Transverse colon (tissue), 4 donors: ENCODE results near the gene ATR. TPM values are rescaled to one million over a fixed set of nuclear protein-coding genes. Genes with fewer than 3 reads are reported as not detected.
"Not testable (repeated sequence)": the region's sequence is repeated elsewhere in the genome, so short reads cannot be mapped to it uniquely, and the experiment has no call there.

Experiments
- DNase-seq: peaks from one replicate; pipeline ENCODE4 v3.0.0-alpha.2; 2019
- H3K27ac ChIP-seq, 4 donors: fragments of 200-600 bp; sonication (generic); 2 replicates each; pipeline ENCODE4 v1.5.1; 2016 to 2018; ENCODE audit warnings: inconsistent platforms in 4 of 4
- H3K27me3 ChIP-seq: fragments of 200-600 bp; sonication (generic); 2 replicates; pipeline ENCODE4 v1.5.1; 2017; ENCODE audit warnings: inconsistent platforms
- H3K36me3 ChIP-seq, 4 donors: fragments of 200-600 bp; sonication (generic); 2 replicates each; pipeline ENCODE4 v1.5.1; 2017 to 2019; ENCODE audit warnings: inconsistent platforms in 4 of 4
- H3K4me1 ChIP-seq, 4 donors: fragments of 200-600 bp; sonication (generic); 2 replicates each; pipeline ENCODE4 v1.5.1; 2017 to 2020; ENCODE audit warnings: inconsistent platforms in 4 of 4
- H3K4me3 ChIP-seq, 4 donors: fragments of 200-600 bp; sonication (generic); 1 replicate in 1 of 4; 2 replicates in 3 of 4; pipeline versions ENCODE4 v1.5.1 to v1.6.1; 2017 to 2019; ENCODE audit warnings: inconsistent platforms in 4 of 4
- H3K9me3 ChIP-seq, 2 donors: fragments of 200-600 bp; sonication (generic); 2 replicates each; pipeline ENCODE4 v1.5.1; 2017 to 2019; ENCODE audit warnings: inconsistent platforms in 2 of 2
- CTCF ChIP-seq, 5 experiments: fragments of 200-600 bp in 3 of 5; fragments of 450-650 bp in 2 of 5; sonication (generic) in 3 of 5; IDR thresholded peaks; 1 replicate in 2 of 5; 2 replicates in 3 of 5; pipeline ENCODE4 v1.5.1; 2016 to 2017; ENCODE audit warnings: antibody characterized with exemption in 5 of 5, inconsistent platforms in 3 of 5, mild to moderate bottlenecking in 2 of 5, moderate library complexity in 1 of 5
- EP300 ChIP-seq: sonication (generic); formaldehyde crosslinking; IDR thresholded peaks from one replicate; pipeline ENCODE4 v1.6.1; 2017; ENCODE audit warnings: antibody characterized with exemption, low read depth
- POLR2A ChIP-seq: fragments of 450-650 bp; IDR thresholded peaks from one replicate; pipeline ENCODE4 v1.6.1; 2016; ENCODE audit warnings: antibody characterized with exemption, mild to moderate bottlenecking, moderate library complexity
- POLR2AphosphoS5 ChIP-seq, 3 donors: sonication (generic); formaldehyde crosslinking; IDR thresholded peaks; one replicate each; pipeline ENCODE4 v1.6.1; 2016; ENCODE audit warnings: antibody characterized with exemption in 3 of 3
- WGBS, 2 donors: methylation state at CpG; one replicate each; pipeline ENCODE4 v1.1.5; 2018; ENCODE audit warnings: low coverage in 1 of 2; 5-methylcytosine and 5-hydroxymethylcytosine counted together
- in situ Hi-C, 4 donors: fragments of 200-750 bp; cut with MboI; loops; one replicate each; pipeline versions ENCODE4 v1.15.0 to v1.15.1; 2017; ENCODE audit warnings: low sequenced_read_pairs in 3 of 4, low pct_ligation_motif_present in 1 of 4, low pct_unique_long_range_greater_than_20kb in 1 of 4
- intact Hi-C: fragments of 100-400 bp; cut with DNase I; formaldehyde crosslinking; loops from one replicate; pipeline ENCODE4 v1.15.1; 2023; ENCODE audit warnings: low total_unique reads
- total RNA-seq, 4 donors: library from RNA; depleted of rRNA; stranded (reverse); fragments of >200 nt; gene quantifications; one replicate each; pipeline ENCODE4 v1.1.0, GENCODE V29; 2016

The ATR gene
- total RNA-seq, 4 donors from 2014 or later: 22.4 to 37.8 (median 25.3) TPM

GRCh38 chr3:142553741-142554140 is 24.8 kb downstream of the ATR start:
- no peak for DNase-seq
- Histone ChIP-seq H3K4me3 (no peak overlapping the region), H3K9me3 (no peaks in the 10 kb centered on the region), H3K4me1 (no peaks in the 10 kb centered on the region), H3K27ac (no peak overlapping the region), H3K27me3 (no peaks in the 10 kb centered on the region), H3K36me3 (peaks cover 0 to 84% (median 18%) of the 10 kb centered on the region in 4 donors)
- intact Hi-C loops: no loop called here
- 98 to 100% methylated on average over 1 of the region's 1 CpG for WGBS, 2 donors
- no peak for TF ChIP-seq POLR2AphosphoS5 (IDR thresholded peaks at IDR 0.05)
- TF ChIP-seq POLR2A: no peak
- TF ChIP-seq EP300: no peak
- TF ChIP-seq CTCF (IDR thresholded peaks at IDR 0.05): no peak
- in situ Hi-C loops: no loop called here

GRCh38 chr3:142552579-142552978 is 26.0 kb downstream of the ATR start:
- DNase-seq, H3K4me3 ChIP-seq, H3K9me3 ChIP-seq, in situ Hi-C loops, H3K27ac ChIP-seq, intact Hi-C loops, H3K27me3 ChIP-seq, H3K4me1 ChIP-seq: not testable (repeated sequence)
- peaks cover 0 to 73% (median 18%) of the 10 kb centered on the region in 4 donors for H3K36me3 ChIP-seq
- 100% methylated on average over 1 of the region's 1 CpG; no CpG with 5 or more reads in 1 of the 2 donors for WGBS, 2 donors

GRCh38 chr3:142549986-142550385 is 28.5 kb downstream of the ATR start:
- Histone ChIP-seq H3K4me3 (no peak overlapping the region), H3K27ac (no peak overlapping the region), H3K4me1 (peaks cover 0 to 5% (median 0%) of the 10 kb centered on the region in 4 donors), H3K9me3 (no peaks in the 10 kb centered on the region), H3K27me3 (no peaks in the 10 kb centered on the region), H3K36me3 (peaks cover 0 to 52% (median 9%) of the 10 kb centered on the region in 4 donors)
- 92 to 93% methylated on average over 7 of the region's 7 CpGs for WGBS, 2 donors
- TF ChIP-seq CTCF (IDR thresholded peaks at IDR 0.05) (no peak), POLR2A (no peak), POLR2AphosphoS5 (IDR thresholded peaks at IDR 0.05) (no peak), EP300 (no peak)
- in situ Hi-C loops: no loop called here
- intact Hi-C loops: no loop called here
- DNase-seq: no peak

- in situ Hi-C loops: no loop called here
- Histone ChIP-seq H3K4me3 (no peak overlapping the region), H3K4me1 (peaks cover 0 to 4% (median 0%) of the 10 kb centered on the region in 4 donors), H3K9me3 (no peaks in the 10 kb centered on the region), H3K27ac (no peak overlapping the region), H3K27me3 (no peaks in the 10 kb centered on the region), H3K36me3 (peaks cover 0 to 9% (median 0%) of the 10 kb centered on the region in 4 donors)
- WGBS, 2 donors: 92 to 100% methylated on average over 2 to 5 of the region's 5 CpGs
- intact Hi-C loops: no loop called here
- TF ChIP-seq EP300 (no peak), CTCF (IDR thresholded peaks at IDR 0.05) (no peak)
- DNase-seq: no peak
Measured at GRCh38 chr3:142543307-142543706, 35.2 kb downstream of the ATR start.

- TF ChIP-seq EP300: no peak
- TF ChIP-seq CTCF (IDR thresholded peaks at IDR 0.05): no peak
- TF ChIP-seq POLR2AphosphoS5 (IDR thresholded peaks at IDR 0.05): no peak
- no peak for DNase-seq
- 92% methylated on average over 2 of the region's 2 CpGs for WGBS, 2 donors
Measured at GRCh38 chr3:142542054-142542453, 36.5 kb downstream of the ATR start.

More at GRCh38 chr3:142542054-142542453, 36.5 kb downstream of the ATR start:
- no peak overlapping the region for H3K27ac ChIP-seq
- in situ Hi-C loops (no loop called here), intact Hi-C loops (no loop called here)
- no peaks in the 10 kb centered on the region for H3K9me3 ChIP-seq
- no peaks in the 10 kb centered on the region for H3K27me3 ChIP-seq
- H3K4me3 ChIP-seq: no peak overlapping the region
- H3K4me1 ChIP-seq: no peaks in the 10 kb centered on the region
- H3K36me3 ChIP-seq: peaks cover 0 to 13% (median 0%) of the 10 kb centered on the region in 4 donors
